ENCODE measurements around the gene CD8B2. TPM values are rescaled to one million over a fixed set of nuclear protein-coding genes. Genes with fewer than 3 reads are reported as not detected.
"Not testable (repeated sequence)": the region's sequence is repeated elsewhere in the genome, so short reads cannot be mapped to it uniquely, and the experiment has no call there.

CD8B2 gene
- total and polyA plus RNA-seq, 2 of the 13 experiments (the other 11 are each of a cell fraction or from before 2014, with no cell fraction given): not detected

DNA sequence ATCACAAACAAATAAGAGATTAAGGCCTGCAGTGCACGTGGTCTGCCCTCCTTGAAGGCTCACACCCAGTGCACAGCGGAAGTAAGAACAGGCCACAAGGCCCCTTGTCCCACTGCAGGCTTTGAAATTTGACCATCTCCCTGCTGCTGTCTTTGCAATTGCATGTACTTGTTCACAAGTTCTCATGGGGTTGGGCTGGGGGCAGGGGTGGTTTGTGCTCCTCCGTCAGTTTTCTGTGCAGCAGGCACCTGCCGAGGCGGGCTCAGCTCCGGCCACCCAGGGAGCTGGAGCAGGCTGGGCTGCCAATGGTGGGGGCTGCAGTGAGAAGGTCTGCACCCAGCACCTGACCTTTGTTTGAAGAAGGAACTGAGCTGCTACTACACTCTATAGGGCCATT is 22.2 kb downstream of the CD8B2 start:
- H3K9me3 ChIP-seq (ENCODE audit: low read length); H3K27ac ChIP-seq (ENCODE audit: extremely low read length, insufficient read depth, low read length); H3K4me3 ChIP-seq (replicated peaks in 1 of 3; ENCODE audit: insufficient read depth in 1 of 3, low read depth in 2 of 3, low read length in 3 of 3); H3K36me3 ChIP-seq (replicated peaks in 1 of 2; ENCODE audit: control insufficient read depth in 1 of 2, insufficient read depth in 2 of 2, low read length in 2 of 2); BruUV-seq (replicated peaks); H3K4me1 ChIP-seq (ENCODE audit: insufficient read depth, low read length); ATAC-seq; H3K27me3 ChIP-seq (ENCODE audit: control insufficient read depth in 1 of 2, insufficient read depth in 2 of 2, low read length in 2 of 2); in situ Hi-C loops (cut with HindIII; ENCODE audit: extremely low pct_ligation_motif_present, low pct_unique_long_range_greater_than_20kb); H2AFZ ChIP-seq (ENCODE audit: low read length); intact Hi-C loops (cut with micrococcal nuclease; ENCODE audit: unreplicated experiment); DNase-seq (ENCODE audit: low spot score); H3K4me2 ChIP-seq (ENCODE audit: low read depth, low read length); POLR2A ChIA-PET; H3K79me2 ChIP-seq (ENCODE audit: insufficient read depth, low read length); FAIRE-seq; H4K20me1 ChIP-seq (ENCODE audit: insufficient read depth, low read length); CTCF ChIA-PET (ENCODE audit: low intra/inter-chr PET ratio, low total read pairs); H3K9ac ChIP-seq (ENCODE audit: insufficient read depth, low read depth, low read length): not testable (repeated sequence)
- WGBS (ENCODE audit: low lambda C conversion rate): 61% methylated on average over 6 of the region's 6 CpGs

DNA sequence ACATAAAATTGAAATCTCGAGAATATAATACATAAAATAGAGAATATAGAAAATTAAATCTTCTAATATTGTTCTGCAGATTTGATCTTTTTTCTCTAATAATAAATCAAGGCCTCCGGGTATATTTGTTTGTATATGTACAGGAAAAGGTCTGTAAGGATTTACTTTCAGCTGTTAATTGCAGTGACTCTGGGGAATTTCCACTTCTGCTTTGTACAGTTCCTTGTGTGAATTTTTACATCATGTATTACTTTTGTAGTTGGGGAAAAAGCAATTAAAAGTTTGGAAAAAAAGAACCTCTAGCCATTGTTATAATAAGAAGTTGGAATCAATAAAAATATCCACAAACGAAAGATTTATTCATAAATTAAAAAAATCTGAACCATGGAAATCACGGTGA is 23.6 kb downstream of the CD8B2 start:
- H3K4me3 ChIP-seq (replicated peaks in 1 of 3; ENCODE audit: insufficient read depth in 1 of 3, low read depth in 2 of 3, low read length in 3 of 3); FAIRE-seq; ATAC-seq; POLR2A ChIA-PET; intact Hi-C loops (cut with micrococcal nuclease; ENCODE audit: unreplicated experiment); H2AFZ ChIP-seq (ENCODE audit: low read length); CTCF ChIA-PET (ENCODE audit: low intra/inter-chr PET ratio, low total read pairs); H4K20me1 ChIP-seq (ENCODE audit: insufficient read depth, low read length); H3K9me3 ChIP-seq (ENCODE audit: low read length); H3K79me2 ChIP-seq (ENCODE audit: insufficient read depth, low read length); H3K4me1 ChIP-seq (ENCODE audit: insufficient read depth, low read length); BruUV-seq (replicated peaks); H3K27me3 ChIP-seq (ENCODE audit: control insufficient read depth in 1 of 2, insufficient read depth in 2 of 2, low read length in 2 of 2); H3K4me2 ChIP-seq (ENCODE audit: low read depth, low read length); H3K9ac ChIP-seq (ENCODE audit: insufficient read depth, low read depth, low read length); DNase-seq (ENCODE audit: low spot score); H3K27ac ChIP-seq (ENCODE audit: extremely low read length, insufficient read depth, low read length); in situ Hi-C loops (cut with HindIII; ENCODE audit: extremely low pct_ligation_motif_present, low pct_unique_long_range_greater_than_20kb); H3K36me3 ChIP-seq (replicated peaks in 1 of 2; ENCODE audit: control insufficient read depth in 1 of 2, insufficient read depth in 2 of 2, low read length in 2 of 2): not testable (repeated sequence)
- WGBS (ENCODE audit: low lambda C conversion rate): 24% methylated on average over 4 of the region's 4 CpGs

DNA sequence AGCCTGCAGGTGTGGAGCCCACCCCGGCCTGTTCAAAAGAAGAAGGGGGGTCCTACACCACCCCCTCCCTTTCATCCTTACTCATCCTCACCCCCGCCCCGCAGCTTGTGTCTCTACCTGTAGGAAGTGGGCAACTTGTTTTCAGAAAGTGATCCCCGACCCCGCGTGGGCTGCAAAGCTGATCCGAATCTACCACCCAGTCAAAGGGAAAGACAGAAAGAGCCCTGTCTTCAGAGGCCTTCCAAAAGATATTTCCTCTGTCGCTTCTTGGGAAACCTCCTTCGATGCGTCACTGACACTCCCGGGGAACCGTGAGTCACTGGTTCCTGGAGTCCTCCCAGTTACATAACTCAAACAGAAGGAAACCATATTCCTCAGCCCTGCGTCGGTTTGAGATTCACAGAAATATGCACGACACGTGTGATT is 24.3 kb downstream of the CD8B2 start:
- H3K9me3 ChIP-seq (ENCODE audit: low read length); H3K4me3 ChIP-seq (replicated peaks in 1 of 3; ENCODE audit: insufficient read depth in 1 of 3, low read depth in 2 of 3, low read length in 3 of 3); H3K36me3 ChIP-seq (replicated peaks in 1 of 2; ENCODE audit: control insufficient read depth in 1 of 2, insufficient read depth in 2 of 2, low read length in 2 of 2); H3K4me2 ChIP-seq (ENCODE audit: low read depth, low read length); H3K9ac ChIP-seq (ENCODE audit: insufficient read depth, low read depth, low read length); intact Hi-C loops (cut with micrococcal nuclease; ENCODE audit: unreplicated experiment); H3K4me1 ChIP-seq (ENCODE audit: insufficient read depth, low read length); ATAC-seq; H3K27ac ChIP-seq (ENCODE audit: extremely low read length, insufficient read depth, low read length); POLR2A ChIA-PET; H3K79me2 ChIP-seq (ENCODE audit: insufficient read depth, low read length); in situ Hi-C loops (cut with HindIII; ENCODE audit: extremely low pct_ligation_motif_present, low pct_unique_long_range_greater_than_20kb); CTCF ChIA-PET (ENCODE audit: low intra/inter-chr PET ratio, low total read pairs); H3K27me3 ChIP-seq (ENCODE audit: control insufficient read depth in 1 of 2, insufficient read depth in 2 of 2, low read length in 2 of 2); BruUV-seq (replicated peaks); H4K20me1 ChIP-seq (ENCODE audit: insufficient read depth, low read length); H2AFZ ChIP-seq (ENCODE audit: low read length); DNase-seq (ENCODE audit: low spot score): not testable (repeated sequence)
- peak; percentile 46 for FAIRE-seq
- 65% methylated on average over 14 of the region's 16 CpGs for WGBS (ENCODE audit: low lambda C conversion rate)

DNA sequence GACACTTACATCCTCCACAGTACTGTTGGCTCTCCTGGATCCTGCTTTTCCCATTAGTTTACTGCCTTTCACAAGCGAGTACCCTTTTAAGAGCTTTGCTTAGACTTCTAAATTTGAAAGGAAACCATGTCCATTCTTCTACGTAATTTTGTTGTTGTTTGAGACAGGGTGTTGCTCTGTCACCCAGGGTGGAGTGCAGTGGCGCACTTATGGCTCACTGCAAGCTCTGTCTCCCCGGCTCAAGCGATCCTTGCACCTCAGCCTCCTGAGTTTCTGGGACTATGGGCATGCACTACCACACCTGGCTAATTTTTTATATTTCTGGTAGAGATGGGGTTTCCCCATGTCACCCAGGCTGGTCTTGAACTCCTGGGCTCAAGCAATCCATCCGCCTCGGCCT is 24.8 kb downstream of the CD8B2 start:
- BruUV-seq (replicated peaks); H3K4me1 ChIP-seq (ENCODE audit: insufficient read depth, low read length); POLR2A ChIA-PET; intact Hi-C loops (cut with micrococcal nuclease; ENCODE audit: unreplicated experiment); FAIRE-seq; H3K9me3 ChIP-seq (ENCODE audit: low read length); H3K9ac ChIP-seq (ENCODE audit: insufficient read depth, low read depth, low read length); CTCF ChIA-PET (ENCODE audit: low intra/inter-chr PET ratio, low total read pairs); ATAC-seq; H3K79me2 ChIP-seq (ENCODE audit: insufficient read depth, low read length); H2AFZ ChIP-seq (ENCODE audit: low read length); H3K36me3 ChIP-seq (replicated peaks in 1 of 2; ENCODE audit: control insufficient read depth in 1 of 2, insufficient read depth in 2 of 2, low read length in 2 of 2); DNase-seq (ENCODE audit: low spot score); in situ Hi-C loops (cut with HindIII; ENCODE audit: extremely low pct_ligation_motif_present, low pct_unique_long_range_greater_than_20kb); H3K27me3 ChIP-seq (ENCODE audit: control insufficient read depth in 1 of 2, insufficient read depth in 2 of 2, low read length in 2 of 2); H3K27ac ChIP-seq (ENCODE audit: extremely low read length, insufficient read depth, low read length); H3K4me3 ChIP-seq (replicated peaks in 1 of 3; ENCODE audit: insufficient read depth in 1 of 3, low read depth in 2 of 3, low read length in 3 of 3); H3K4me2 ChIP-seq (ENCODE audit: low read depth, low read length); H4K20me1 ChIP-seq (ENCODE audit: insufficient read depth, low read length): not testable (repeated sequence)
- 46% methylated on average over 7 of the region's 7 CpGs for WGBS (ENCODE audit: low lambda C conversion rate)
